IMR-90 (cell line): Measurements from ENCODE around the gene WWP2. TPM values are rescaled to one million over a fixed set of nuclear protein-coding genes. Genes with fewer than 3 reads are reported as not detected.
"Not testable (repeated sequence)": the region's sequence is repeated elsewhere in the genome, so short reads cannot be mapped to it uniquely, and the experiment has no call there.

Source experiments
- ATAC-seq: fragments of 200-7000 bp; cut with Tn5 transposase; 2 replicates; pipeline ENCODE4 v1.9.1; 2020; ENCODE audit warnings: low read depth, mild to moderate bottlenecking, moderate library complexity
- BruUV-seq: library from RNA; stranded (reverse); fragments of 400-500 nt; replicated peaks from 2 replicates; lab custom pipeline; 2021; lab: Mats Ljungman, UMichigan
- CTCF ChIA-PET: fragments of 300-600 bp; formaldehyde crosslinking; extraction: SDS; loops from one replicate; lab custom pipeline; 2021; ENCODE audit warnings: antibody characterized with exemption; lab: Yijun Ruan, JAX
- POLR2A ChIA-PET: fragments of 300-600 bp; sonication (Branson Sonifier 250); formaldehyde crosslinking; loops from one replicate; lab custom pipeline; 2022; ENCODE audit warnings: antibody characterized with exemption; ENCODE audit not compliant: unreplicated experiment; lab: Charles Lee
- DNase-seq: peaks from one replicate; pipeline ENCODE4 v3.0.0; 2013
- H2AFZ ChIP-seq: replicated peaks from 2 replicates; pipeline ENCODE3; 2013; ENCODE audit warnings: low read length, mild to moderate bottlenecking; ENCODE audit not compliant: poor library complexity
- H2AK5ac ChIP-seq: 2 replicates; pipeline ENCODE4 v1.6.1; 2013; ENCODE audit warnings: low read depth, low read length, inconsistent platforms
- H2AK9ac ChIP-seq: replicated peaks from 2 replicates; pipeline ENCODE3; 2013; ENCODE audit warnings: mild to moderate bottlenecking, low read depth, low read length, moderate library complexity; ENCODE audit not compliant: poor library complexity
- H2BK120ac ChIP-seq: 2 replicates; pipeline ENCODE4 v1.6.1; 2013; ENCODE audit warnings: low read depth, low read length, inconsistent platforms
- H2BK15ac ChIP-seq: 3 replicates; pipeline ENCODE4 v1.6.1; 2013; ENCODE audit warnings: low read depth, low read length, inconsistent platforms
- H2BK20ac ChIP-seq: 2 replicates; pipeline ENCODE4 v1.6.1; 2013; ENCODE audit warnings: low read depth, mild to moderate bottlenecking, inconsistent platforms, low read length, moderate library complexity
- H2BK5ac ChIP-seq: 2 replicates; pipeline ENCODE4 v1.6.1; 2013; ENCODE audit warnings: mild to moderate bottlenecking, low read depth, low read length, inconsistent platforms; ENCODE audit not compliant: poor library complexity, severe bottlenecking
- H3K14ac ChIP-seq: replicated peaks from 2 replicates; pipeline ENCODE4 v1.6.1; 2013; ENCODE audit warnings: low read depth, low read length, inconsistent platforms
- H3K18ac ChIP-seq: 2 replicates; pipeline ENCODE4 v1.6.1; 2013; ENCODE audit warnings: low read depth, low read length, control low read depth
- H3K23ac ChIP-seq: 2 replicates; pipeline ENCODE4 v1.6.1; 2013; ENCODE audit warnings: low read depth, low read length, inconsistent platforms
- H3K27ac ChIP-seq: 2 replicates; pipeline ENCODE4 v1.5.1; 2013; ENCODE audit warnings: mild to moderate bottlenecking, control low read depth, low read length; ENCODE audit not compliant: insufficient read depth
- H3K27me3 ChIP-seq: 2 replicates; pipeline ENCODE4 v1.6.1; 2013; ENCODE audit warnings: low read length; ENCODE audit not compliant: control insufficient read depth, insufficient read depth
- H3K36me3 ChIP-seq: 2 replicates; pipeline ENCODE4 v1.6.1; 2013; ENCODE audit warnings: low read length, mixed read lengths; ENCODE audit not compliant: control insufficient read depth, insufficient read depth
- H3K4ac ChIP-seq: 2 replicates; pipeline ENCODE4 v1.6.1; 2013; ENCODE audit warnings: low read depth, low read length, inconsistent platforms
- H3K4me1 ChIP-seq: 2 replicates; pipeline ENCODE4 v1.6.1; 2013; ENCODE audit warnings: low read length, mixed read lengths; ENCODE audit not compliant: control insufficient read depth, insufficient read depth
- H3K4me2 ChIP-seq: 2 replicates; pipeline ENCODE4 v1.6.1; 2013; ENCODE audit warnings: low read depth, mild to moderate bottlenecking, control low read depth, low read length, moderate library complexity
- H3K4me3 ChIP-seq: 2 replicates; pipeline ENCODE4 v1.5.1; 2013; ENCODE audit warnings: low read depth, mild to moderate bottlenecking, control low read depth, low read length, moderate library complexity; ENCODE audit not compliant: insufficient read depth
- H3K56ac ChIP-seq: 2 replicates; pipeline ENCODE4 v1.6.1; 2013; ENCODE audit warnings: low read length, inconsistent platforms; ENCODE audit not compliant: insufficient read depth; ENCODE audit errors: extremely low read depth
- H3K79me1 ChIP-seq, 2 experiments: 2 replicates each; pipeline ENCODE4 v1.6.1; 2013; ENCODE audit warnings: low read length in 2 of 2, inconsistent platforms in 1 of 2, low read depth in 1 of 2
- H3K9ac ChIP-seq: 2 replicates; pipeline ENCODE4 v1.6.1; 2013; ENCODE audit warnings: low read depth, low read length, control low read depth
- H3K9me1 ChIP-seq: 2 replicates; pipeline ENCODE4 v1.6.1; 2013; ENCODE audit warnings: low read length, inconsistent platforms; ENCODE audit not compliant: insufficient read depth
- H3K9me3 ChIP-seq: 2 replicates; pipeline ENCODE4 v1.6.1; 2013; ENCODE audit warnings: low read length; ENCODE audit not compliant: control insufficient read depth, insufficient read depth
- H4K20me1 ChIP-seq: 2 replicates; pipeline ENCODE4 v1.6.1; 2013; ENCODE audit warnings: low read length, inconsistent platforms; ENCODE audit not compliant: insufficient read depth
- H4K5ac ChIP-seq: 2 replicates; pipeline ENCODE4 v1.6.1; 2013; ENCODE audit warnings: mild to moderate bottlenecking, low read depth, low read length, control low read depth
- H4K8ac ChIP-seq, 2 experiments: 2 replicates each; pipeline ENCODE4 v1.6.1; 2013; ENCODE audit warnings: low read depth in 2 of 2, low read length in 2 of 2, control low read depth in 1 of 2, inconsistent platforms in 1 of 2
- H4K91ac ChIP-seq: 2 replicates; pipeline ENCODE4 v1.6.1; 2013; ENCODE audit warnings: low read depth, low read length, inconsistent platforms; ENCODE audit not compliant: insufficient read depth
- WGBS, 2 experiments: methylation state at CpG; one replicate each; pipeline versions ENCODE4 v1.1.5 to v1.1.7; 2013; ENCODE audit warnings: missing lambda C conversion rate in 2 of 2; ENCODE audit not compliant: insufficient read length in 1 of 2; ENCODE audit errors: extremely low coverage in 2 of 2; 5-methylcytosine and 5-hydroxymethylcytosine counted together
- dilution Hi-C: fragments of 300-500 bp; cut with HindIII; formaldehyde crosslinking; loops from one replicate; pipeline ENCODE4 v1.14.3; 2018; ENCODE audit warnings: low sequenced_read_pairs; ENCODE audit not compliant: unreplicated experiment
- in situ Hi-C: fragments of 300-500 bp; cut with MboI; formaldehyde crosslinking; loops from 3 replicates; pipeline ENCODE4 v1.14.3; 2019; ENCODE audit warnings: low sequenced_read_pairs, inconsistent platforms, mixed read lengths
- intact Hi-C: fragments of 100-400 bp; cut with micrococcal nuclease; formaldehyde crosslinking; loops from 2 replicates; pipeline ENCODE4 v1.10.0; 2022
- polyA plus RNA-seq, 3 experiments: library from polyadenylated mRNA; depleted of rRNA; stranded (reverse); fragments of >200 nt; gene quantifications; 2 replicates each; pipeline ENCODE4 v1.2.3, GENCODE V29; 2012; ENCODE audit warnings: low replicate concordance in 1 of 3
- total RNA-seq: library from RNA; depleted of rRNA; stranded (reverse); fragments of >200 nt; gene quantifications from 2 replicates; pipeline ENCODE4 v1.2.3, GENCODE V29; 2012

WWP2 gene
- total and polyA plus RNA-seq, 2 of the 4 experiments (the other 2 are of a cell fraction), result 12.7 to 13.7 TPM

GRCh38 chr16:69952116-69952515, 190.0 kb downstream of the WWP2 start:
- H3K23ac ChIP-seq, H2AK9ac ChIP-seq: not testable (repeated sequence)
- WGBS, 2 experiments, result no CpG with 5 or more reads among the region's 15 CpGs

GRCh38 chr16:69952572-69953355, 190.6 kb downstream of the WWP2 start:
- H4K91ac ChIP-seq, H3K4me1 ChIP-seq, POLR2A ChIA-PET, H3K9me1 ChIP-seq, H3K27ac ChIP-seq, H4K5ac ChIP-seq, ATAC-seq, intact Hi-C loops, H2BK5ac ChIP-seq, H3K9ac ChIP-seq, H3K23ac ChIP-seq, H2BK15ac ChIP-seq, in situ Hi-C loops, BruUV-seq, H3K14ac ChIP-seq, H4K8ac ChIP-seq, H3K36me3 ChIP-seq, H2AK5ac ChIP-seq, H2AFZ ChIP-seq, H4K20me1 ChIP-seq, CTCF ChIA-PET, H3K4me2 ChIP-seq, H2AK9ac ChIP-seq, H3K18ac ChIP-seq, H3K9me3 ChIP-seq, H2BK20ac ChIP-seq, H3K79me1 ChIP-seq, H3K4ac ChIP-seq, H3K56ac ChIP-seq, H3K4me3 ChIP-seq, dilution Hi-C loops, H3K27me3 ChIP-seq, DNase-seq, H2BK120ac ChIP-seq: not testable (repeated sequence)
- no CpG with 5 or more reads among the region's 24 CpGs for WGBS, 2 experiments

More at GRCh38 chr16:69952116-69952515, 190.0 kb downstream of the WWP2 start:
- H3K4me2 ChIP-seq, H3K27me3 ChIP-seq, H3K9me1 ChIP-seq, H4K5ac ChIP-seq, DNase-seq, H2BK120ac ChIP-seq, CTCF ChIA-PET, H2BK20ac ChIP-seq, H4K91ac ChIP-seq, H3K14ac ChIP-seq, H3K4me3 ChIP-seq, H3K9ac ChIP-seq, H3K4ac ChIP-seq, POLR2A ChIA-PET, H4K20me1 ChIP-seq, H3K9me3 ChIP-seq, H3K27ac ChIP-seq, dilution Hi-C loops, H3K79me1 ChIP-seq, H4K8ac ChIP-seq, H2AK5ac ChIP-seq, H3K36me3 ChIP-seq, H2AFZ ChIP-seq, H3K4me1 ChIP-seq, intact Hi-C loops, H3K56ac ChIP-seq, H3K18ac ChIP-seq, ATAC-seq, H2BK15ac ChIP-seq, BruUV-seq, H2BK5ac ChIP-seq, in situ Hi-C loops: not testable (repeated sequence)
